ENCODE data around the gene NR0B2. TPM values are rescaled to one million over a fixed set of nuclear protein-coding genes. Genes with fewer than 3 reads are reported as not detected.

The NR0B2 gene
- total RNA-seq, 1 donor from 2014 or later = not detected

DNA sequence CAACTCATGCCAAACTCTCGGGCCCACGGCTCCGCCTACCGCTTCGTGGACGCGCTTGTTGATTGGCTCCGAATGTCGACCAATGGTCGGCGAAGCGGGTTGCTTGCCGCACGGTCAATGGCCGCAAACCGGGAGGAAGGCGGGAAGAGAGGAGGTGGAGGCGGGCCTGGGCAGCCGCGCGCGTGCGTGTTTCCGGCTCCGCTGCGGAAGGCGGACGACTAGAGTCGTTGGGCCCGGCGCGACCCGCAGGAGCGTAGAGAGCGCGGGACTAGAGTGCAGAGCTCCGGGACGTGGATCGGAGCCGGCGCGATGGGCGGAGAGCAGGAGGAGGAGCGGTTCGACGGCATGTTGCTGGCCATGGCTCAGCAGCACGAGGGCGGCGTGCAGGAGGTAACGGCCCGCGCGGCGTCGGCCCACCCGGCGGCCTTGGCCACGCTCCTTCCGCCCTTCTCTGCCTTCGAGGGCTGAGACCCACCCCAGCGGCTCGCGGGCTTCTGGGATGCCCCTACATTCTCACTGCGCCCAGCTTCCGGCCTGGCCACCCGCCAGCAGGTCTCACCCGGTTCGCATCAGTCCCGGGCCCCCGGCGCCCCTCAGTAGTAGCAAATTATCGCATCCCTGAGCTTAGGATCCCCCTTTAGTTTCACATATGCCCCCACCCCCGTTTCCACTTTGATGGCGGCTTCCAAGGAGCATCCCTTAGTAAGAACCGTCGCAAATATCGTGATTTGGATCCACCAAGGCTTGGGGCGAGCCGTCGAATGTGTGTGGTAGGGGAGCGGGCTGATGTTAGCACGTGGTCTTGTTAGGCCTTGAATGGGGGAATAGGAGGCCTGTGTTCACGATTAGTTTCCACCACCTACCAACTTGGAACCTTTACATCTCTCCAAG is 8.0 kb upstream of the NR0B2 start, which contains the start of gene NUDC:
Gene NUDC, plus strand, starts transcription at position 204 of the 891 bp plus-strand sequence. Its CDS starts 106 bp downstream, at position 310.
- intact Hi-C loops (cut with micrococcal nuclease) = loop anchor here (1.0 to 5.0 kb wide), 13 partner anchors 21 to 681 kb away; partner anchors contain the start of genes AHDC1, GPATCH3, GPN2 and HMGN2
- H3K9me3 Mint-ChIP-seq = no peaks in the 10 kb centered on the region
- H3K27me3 Mint-ChIP-seq (ENCODE audit: insufficient read depth) = peaks cover 2% of the 10 kb centered on the region
- H3K36me3 Mint-ChIP-seq (ENCODE audit: low read depth) = peaks cover 18% of the 10 kb centered on the region
- H3K4me1 Mint-ChIP-seq (ENCODE audit: low read depth) = peaks cover 31% of the 10 kb centered on the region
- DNase-seq (ENCODE audit: low spot score) = peak; percentile 97
- H3K27ac Mint-ChIP-seq = peak within 1 kb of the TSS; percentile 96
- peak within 1 kb of the TSS; percentile 97 for H3K4me3 Mint-ChIP-seq

DNA sequence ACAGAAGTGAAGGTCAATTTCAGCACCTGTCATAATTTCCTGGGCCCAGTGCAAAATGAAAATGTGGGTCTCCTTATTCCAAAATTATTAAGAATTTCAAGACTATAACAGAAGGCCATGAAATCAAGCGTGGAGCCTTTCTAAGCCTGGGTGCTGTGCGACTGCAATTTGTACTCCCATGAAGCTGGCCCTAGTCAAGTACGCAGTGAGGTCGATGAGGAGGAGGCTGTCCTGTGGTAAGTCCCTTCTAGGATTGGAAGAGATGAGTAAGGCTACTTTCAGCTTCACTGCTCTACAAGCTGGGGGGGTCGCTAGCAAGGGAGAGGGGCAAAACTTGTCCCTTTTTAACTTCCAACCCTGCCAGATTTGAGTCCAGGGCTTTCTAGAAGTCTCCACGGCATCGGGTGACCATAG is 7.4 kb upstream of the NR0B2 start:
- peaks cover 2% of the 10 kb centered on the region for H3K27me3 Mint-ChIP-seq (ENCODE audit: insufficient read depth)
- H3K4me1 Mint-ChIP-seq (ENCODE audit: low read depth) = peaks cover 31% of the 10 kb centered on the region
- intact Hi-C loops (cut with micrococcal nuclease) = loop anchor here (1.0 to 5.0 kb wide), 13 partner anchors 21 to 681 kb away; partner anchors contain the start of genes AHDC1, GPATCH3, GPN2 and HMGN2
- H3K4me3 Mint-ChIP-seq = peak overlapping the region; percentile 97
- H3K36me3 Mint-ChIP-seq (ENCODE audit: low read depth) = peaks cover 18% of the 10 kb centered on the region
- DNase-seq (ENCODE audit: low spot score) = no peak
- H3K9me3 Mint-ChIP-seq = no peaks in the 10 kb centered on the region
- H3K27ac Mint-ChIP-seq = peak overlapping the region; percentile 96

DNA sequence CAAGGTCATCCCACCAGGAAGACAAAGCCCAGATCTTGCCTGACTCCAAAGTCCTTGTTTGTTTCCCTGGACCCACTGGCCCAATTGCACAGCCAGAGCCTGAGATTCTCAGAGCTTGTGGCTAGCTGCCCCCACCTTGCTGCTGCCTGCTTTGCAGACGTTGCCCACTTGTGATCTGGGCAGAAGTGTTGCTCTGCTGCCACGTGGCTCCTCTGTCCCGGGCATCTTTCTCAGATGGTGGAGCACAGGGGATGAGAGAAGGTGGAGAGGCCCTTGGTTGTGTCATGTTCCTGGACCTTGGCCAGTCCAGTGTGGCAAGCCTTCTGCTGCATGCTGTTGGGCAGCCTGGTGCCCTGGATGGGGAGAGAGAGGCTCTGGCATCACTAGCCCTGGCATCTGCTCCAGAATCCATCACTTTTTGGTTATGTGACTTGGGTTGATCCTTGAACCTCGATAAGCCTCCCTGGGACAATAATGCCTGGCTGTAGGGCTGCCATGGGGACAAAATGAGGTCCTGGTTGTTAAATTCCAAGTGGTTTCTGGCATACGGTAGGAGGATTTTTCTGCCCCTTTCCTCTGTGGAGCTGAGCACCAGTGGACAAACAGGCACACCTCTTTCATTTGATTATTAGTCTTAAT is 1.5 kb upstream of the NR0B2 start:
- no peak for DNase-seq (ENCODE audit: low spot score)
- no peaks in the 10 kb centered on the region for H3K9me3 Mint-ChIP-seq
- peaks cover under 1% of the 10 kb centered on the region for H3K4me1 Mint-ChIP-seq (ENCODE audit: low read depth)
- peaks cover 13% of the 10 kb centered on the region for H3K27me3 Mint-ChIP-seq (ENCODE audit: insufficient read depth)
- H3K36me3 Mint-ChIP-seq (ENCODE audit: low read depth) = no peaks in the 10 kb centered on the region
- intact Hi-C loops (cut with micrococcal nuclease) = no loop called here
- H3K27ac Mint-ChIP-seq = no peak overlapping the region
- H3K4me3 Mint-ChIP-seq = no peak overlapping the region

DNA sequence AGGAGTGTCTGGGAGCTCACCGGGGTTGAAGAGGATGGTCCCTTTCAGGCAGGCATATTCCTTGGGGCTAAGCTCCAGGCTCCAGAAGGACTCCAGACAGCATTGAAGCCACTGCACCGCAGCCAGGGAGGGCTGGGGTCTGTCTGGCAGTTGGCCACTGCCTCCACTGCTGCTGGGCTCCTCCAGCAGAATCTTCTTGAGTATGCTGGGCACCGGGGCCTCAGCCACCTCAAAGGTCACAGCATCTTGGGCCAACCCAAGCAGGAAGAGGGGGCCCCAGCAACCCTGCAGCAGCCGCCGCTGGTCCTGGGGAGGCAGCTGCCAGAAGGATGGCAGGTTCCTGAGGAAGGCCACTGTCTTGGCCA is 404 bp downstream of the NR0B2 start:
- Mint-ChIP-seq H3K36me3 (ENCODE audit: low read depth) (no peaks in the 10 kb centered on the region), H3K4me3 (no peak overlapping the region), H3K4me1 (ENCODE audit: low read depth) (no peaks in the 10 kb centered on the region), H3K27me3 (ENCODE audit: insufficient read depth) (peaks cover 11% of the 10 kb centered on the region), H3K27ac (no peak overlapping the region), H3K9me3 (no peaks in the 10 kb centered on the region)
- DNase-seq (ENCODE audit: low spot score) = no peak
- intact Hi-C loops (cut with micrococcal nuclease) = no loop called here

DNA sequence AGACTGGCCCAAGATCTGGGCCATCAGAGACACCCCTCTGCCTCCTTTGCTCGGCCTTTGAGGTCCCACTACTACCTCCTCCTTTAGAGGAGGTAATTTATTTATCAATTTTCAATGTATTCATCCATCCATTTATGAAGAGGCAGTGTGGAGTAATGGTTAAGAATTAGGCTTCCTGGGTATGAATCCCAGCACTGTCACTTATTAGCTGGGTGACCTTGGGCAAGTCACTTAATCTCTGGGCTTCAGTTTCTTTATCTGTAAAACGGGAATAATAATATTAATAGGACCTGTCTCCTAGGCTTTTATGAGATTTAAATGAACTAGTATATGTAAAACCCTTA is 1.7 kb downstream of the NR0B2 start:
- Mint-ChIP-seq H3K36me3 (ENCODE audit: low read depth) (no peaks in the 10 kb centered on the region), H3K27me3 (ENCODE audit: insufficient read depth) (peaks cover 13% of the 10 kb centered on the region), H3K9me3 (no peaks in the 10 kb centered on the region), H3K27ac (no peak overlapping the region), H3K4me3 (no peak overlapping the region), H3K4me1 (ENCODE audit: low read depth) (no peaks in the 10 kb centered on the region)
- no peak for DNase-seq (ENCODE audit: low spot score)
- intact Hi-C loops (cut with micrococcal nuclease) = no loop called here

DNA sequence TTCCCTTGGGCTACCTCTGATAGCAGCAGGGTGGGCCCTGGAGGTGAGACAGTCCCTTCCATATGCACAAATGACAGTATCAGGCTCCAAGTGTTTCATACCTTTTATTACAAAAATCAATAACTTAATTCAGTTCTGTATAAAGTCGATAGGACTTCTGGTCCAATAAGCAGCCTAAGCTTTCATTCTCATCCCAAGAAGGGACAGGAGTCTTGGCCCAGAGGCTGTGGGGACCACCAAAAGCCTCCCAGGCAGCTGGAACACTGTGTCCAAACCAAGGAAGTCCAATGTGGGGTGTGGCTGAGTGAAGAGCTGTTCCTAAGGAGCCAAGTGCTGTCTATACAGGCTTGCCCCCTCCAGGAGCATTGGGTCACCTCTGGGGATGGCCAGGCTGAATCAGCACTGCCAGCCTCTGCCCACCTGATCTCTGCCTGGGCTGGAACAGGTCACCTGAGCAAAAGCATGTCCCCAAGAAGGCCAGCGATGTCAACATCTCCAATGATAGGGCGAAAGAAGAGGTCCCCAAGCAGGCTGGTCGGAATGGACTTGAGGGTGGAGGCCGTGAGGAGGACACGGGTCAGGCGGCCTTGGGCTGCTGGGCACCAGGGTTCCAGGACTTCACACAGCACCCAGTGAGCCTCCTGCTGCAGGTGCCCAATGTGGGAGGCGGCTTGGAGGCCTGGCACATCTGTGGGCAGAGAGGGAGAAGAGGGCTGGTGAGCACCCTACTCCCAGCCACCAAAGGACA is 2.2 kb downstream of the NR0B2 start:
- Mint-ChIP-seq H3K9me3 (no peaks in the 10 kb centered on the region), H3K36me3 (ENCODE audit: low read depth) (no peaks in the 10 kb centered on the region), H3K27ac (no peak overlapping the region), H3K4me3 (no peak overlapping the region), H3K27me3 (ENCODE audit: insufficient read depth) (peaks cover 13% of the 10 kb centered on the region), H3K4me1 (ENCODE audit: low read depth) (no peaks in the 10 kb centered on the region)
- intact Hi-C loops (cut with micrococcal nuclease) = no loop called here
- DNase-seq (ENCODE audit: low spot score) = no peak

DNA sequence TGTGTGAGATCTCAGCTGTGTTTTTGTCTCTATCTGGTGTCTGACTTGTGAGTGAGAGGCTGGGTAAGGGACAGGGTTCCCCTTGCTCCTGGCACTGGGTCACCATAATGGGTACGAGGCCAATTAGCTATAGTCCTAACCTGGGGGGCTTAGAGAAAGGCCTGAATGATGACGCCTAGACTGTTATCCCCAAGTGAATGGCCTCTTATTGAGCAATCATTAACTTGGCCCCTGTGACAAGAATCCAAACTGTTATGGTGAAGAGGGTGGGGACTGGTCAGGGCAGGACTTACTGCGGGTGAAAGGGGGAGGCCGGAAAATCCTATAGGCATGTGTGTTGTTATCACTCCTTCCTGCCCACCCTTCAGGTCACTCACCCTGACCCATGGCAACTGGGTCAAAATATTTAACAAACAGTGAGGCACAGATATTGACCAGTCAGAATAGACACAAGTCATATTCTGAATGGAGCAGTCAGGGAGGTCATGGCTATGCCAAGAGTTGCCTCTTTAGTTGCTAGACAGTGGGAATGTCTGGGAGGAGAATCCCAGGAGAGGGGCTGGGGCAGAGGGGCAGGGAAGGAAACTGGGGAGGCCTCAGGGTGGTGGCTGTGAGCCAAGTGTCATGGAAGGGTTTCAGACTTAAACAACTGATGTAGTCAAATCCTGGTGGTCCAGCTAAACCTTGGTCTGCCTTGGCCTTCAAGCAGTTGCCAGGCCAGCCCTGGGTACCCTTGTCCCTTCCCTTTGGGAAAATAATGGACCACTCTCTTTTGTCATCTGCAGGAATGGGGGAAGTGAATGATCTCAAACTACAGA is 3.2 kb downstream of the NR0B2 start:
- intact Hi-C loops (cut with micrococcal nuclease) = no loop called here
- no peak for DNase-seq (ENCODE audit: low spot score)
- Mint-ChIP-seq H3K27me3 (ENCODE audit: insufficient read depth) (peaks cover 13% of the 10 kb centered on the region), H3K9me3 (no peaks in the 10 kb centered on the region), H3K27ac (no peak overlapping the region), H3K36me3 (ENCODE audit: low read depth) (no peaks in the 10 kb centered on the region), H3K4me1 (ENCODE audit: low read depth) (no peaks in the 10 kb centered on the region), H3K4me3 (no peak overlapping the region)

DNA sequence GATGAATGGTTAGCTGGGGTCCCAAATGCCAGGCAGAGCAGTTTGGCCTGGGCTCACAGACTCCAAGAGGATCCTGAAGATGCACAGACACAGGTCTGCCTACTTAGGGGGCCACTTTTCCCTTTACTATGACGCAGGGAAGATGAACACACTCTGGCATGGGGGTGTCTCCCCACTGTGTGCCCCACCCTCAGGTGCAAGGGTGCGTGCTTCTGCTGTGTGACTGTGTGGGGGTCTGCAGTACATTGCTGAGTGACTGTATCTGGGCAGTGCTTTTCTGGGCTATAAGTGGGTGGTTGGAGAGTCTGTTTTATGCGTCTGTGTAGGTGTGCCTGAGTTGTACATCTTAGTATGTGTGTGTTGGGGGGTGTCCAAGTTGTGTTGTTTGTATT is 3.8 kb downstream of the NR0B2 start:
- H3K27me3 Mint-ChIP-seq (ENCODE audit: insufficient read depth) = peaks cover 13% of the 10 kb centered on the region
- no peaks in the 10 kb centered on the region for H3K4me1 Mint-ChIP-seq (ENCODE audit: low read depth)
- intact Hi-C loops (cut with micrococcal nuclease) = no loop called here
- no peak overlapping the region for H3K4me3 Mint-ChIP-seq
- H3K9me3 Mint-ChIP-seq = no peaks in the 10 kb centered on the region
- DNase-seq (ENCODE audit: low spot score) = no peak
- H3K36me3 Mint-ChIP-seq (ENCODE audit: low read depth) = no peaks in the 10 kb centered on the region
- no peak overlapping the region for H3K27ac Mint-ChIP-seq

DNA sequence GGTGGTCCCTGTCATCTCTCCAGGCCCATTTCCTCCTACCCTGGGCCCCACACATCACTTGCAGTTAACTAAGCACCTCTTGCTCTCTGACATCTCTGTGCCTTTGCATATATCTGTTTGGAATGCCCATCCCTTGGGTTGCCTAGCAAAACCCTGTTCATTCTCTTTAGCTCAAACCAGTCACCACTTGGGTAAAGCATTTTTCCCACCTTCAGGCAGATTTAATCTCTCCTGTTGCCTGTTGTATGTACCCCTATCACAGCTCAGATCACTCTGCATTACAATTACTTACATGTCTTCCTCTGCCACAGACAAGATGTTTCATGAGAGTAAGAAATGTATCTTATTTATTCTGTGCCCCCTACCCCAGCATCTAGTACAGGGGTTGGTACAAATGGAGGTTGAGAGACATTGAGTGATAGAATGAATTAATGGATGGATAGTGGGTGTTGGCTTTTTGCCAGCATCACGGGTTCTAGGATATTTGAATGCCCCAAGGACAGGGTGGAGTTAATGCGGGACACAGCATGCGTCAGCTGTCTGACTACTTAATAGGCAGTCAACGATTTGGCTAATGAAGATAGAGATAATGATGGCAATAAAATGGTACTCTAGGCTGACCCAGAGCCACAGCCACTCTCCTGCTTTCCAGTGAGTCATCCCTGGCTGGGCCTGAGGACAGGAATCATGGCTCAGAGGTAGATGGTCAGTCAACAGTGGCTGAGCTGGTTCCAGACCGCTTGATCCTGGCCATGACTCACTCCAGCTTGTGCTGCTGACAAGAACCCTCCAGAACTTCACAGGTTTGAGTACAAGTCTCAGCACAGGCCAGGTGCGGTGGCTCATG is 6.5 kb downstream of the NR0B2 start:
- Mint-ChIP-seq H3K27me3 (ENCODE audit: insufficient read depth) (peaks cover 10% of the 10 kb centered on the region), H3K9me3 (no peaks in the 10 kb centered on the region), H3K36me3 (ENCODE audit: low read depth) (no peaks in the 10 kb centered on the region)

DNA sequence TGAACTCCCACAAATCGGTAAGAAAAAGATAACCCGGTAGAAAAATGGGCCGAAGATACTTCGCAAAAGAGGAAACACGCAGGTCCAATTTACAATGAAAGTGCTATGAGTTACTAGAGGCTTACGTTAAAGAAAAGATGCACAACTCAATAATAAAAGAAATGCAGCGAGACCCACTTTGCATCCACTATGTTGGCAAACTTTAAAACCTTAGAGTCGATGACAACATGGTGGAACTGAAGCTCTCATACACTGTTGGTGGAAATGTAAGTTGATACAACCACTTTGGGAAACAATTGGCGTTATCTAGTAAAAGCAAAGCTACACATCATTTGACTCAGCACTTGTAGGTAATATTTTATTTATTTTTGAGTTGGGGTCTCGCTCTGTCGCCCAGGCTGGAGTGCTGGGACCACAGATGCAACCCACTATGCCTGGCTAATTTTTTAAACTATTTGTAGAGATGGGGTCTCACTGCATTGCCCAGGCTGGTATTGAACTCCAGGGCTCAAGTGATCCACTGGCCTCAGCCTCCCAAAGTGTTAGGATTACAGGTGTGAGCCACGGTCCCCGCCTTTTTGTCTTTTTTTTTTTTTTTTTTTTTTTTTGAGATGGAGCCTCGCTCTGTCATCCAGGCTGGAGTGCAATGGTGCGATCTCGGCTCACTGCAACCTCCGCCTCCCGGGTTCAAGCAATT is 12.8 kb downstream of the NR0B2 start:
- DNase-seq (ENCODE audit: low spot score) = no peak
- Mint-ChIP-seq H3K4me1 (ENCODE audit: low read depth) (peaks cover 27% of the 10 kb centered on the region), H3K27me3 (ENCODE audit: insufficient read depth) (peaks cover 2% of the 10 kb centered on the region), H3K4me3 (peak overlapping the region; percentile 93), H3K27ac (peak overlapping the region; percentile 96), H3K9me3 (no peaks in the 10 kb centered on the region), H3K36me3 (ENCODE audit: low read depth) (peaks cover 5% of the 10 kb centered on the region)
- intact Hi-C loops (cut with micrococcal nuclease) = loop anchor here (1.0 to 5.0 kb wide), 3 partner anchors 11 to 594 kb away; partner anchors contain the start of genes GPN2, NUDC and UBXN11

More for the DNA sequence above, 6.5 kb downstream of the NR0B2 start:
- no peaks in the 10 kb centered on the region for H3K4me1 Mint-ChIP-seq (ENCODE audit: low read depth)
- H3K4me3 Mint-ChIP-seq = no peak overlapping the region
- no peak overlapping the region for H3K27ac Mint-ChIP-seq
- intact Hi-C loops (cut with micrococcal nuclease) = no loop called here
- DNase-seq (ENCODE audit: low spot score) = no peak

Data from activated T-helper 1 cell treated with anti-CD3 and anti-CD28 coated beads, Interleukin-12 subunit alpha, Interleukin-12 subunit beta, Interleukin-2, Interleukin-4 antibody, amounts not matched to agents 30 ng/mL and 10 ng/mL and 1 ng/mL, durations not matched to agents 14 hours and 24 hours and 36 hours (primary cell).